Esophagus squamous epithelium (tissue), 4 donors: ENCODE data around the gene SYNPO2.

Experiments
- CTCF ChIP-seq, 6 experiments: fragments of 450-650 bp in 4 of 6; fragments of 200-600 bp in 2 of 6; sonication (generic) in 2 of 6; IDR thresholded peaks; one replicate each; pipeline ENCODE4 v1.5.1; 2016 to 2019; ENCODE audit warnings: antibody characterized with exemption in 6 of 6, mild to moderate bottlenecking in 4 of 6, moderate library complexity in 4 of 6
- POLR2A ChIP-seq, 4 donors: fragments of 450-650 bp; IDR thresholded peaks; one replicate each; pipeline ENCODE4 v1.6.1; 2017; ENCODE audit warnings: antibody characterized with exemption in 4 of 4, mild to moderate bottlenecking in 4 of 4, moderate library complexity in 3 of 4

DNA sequence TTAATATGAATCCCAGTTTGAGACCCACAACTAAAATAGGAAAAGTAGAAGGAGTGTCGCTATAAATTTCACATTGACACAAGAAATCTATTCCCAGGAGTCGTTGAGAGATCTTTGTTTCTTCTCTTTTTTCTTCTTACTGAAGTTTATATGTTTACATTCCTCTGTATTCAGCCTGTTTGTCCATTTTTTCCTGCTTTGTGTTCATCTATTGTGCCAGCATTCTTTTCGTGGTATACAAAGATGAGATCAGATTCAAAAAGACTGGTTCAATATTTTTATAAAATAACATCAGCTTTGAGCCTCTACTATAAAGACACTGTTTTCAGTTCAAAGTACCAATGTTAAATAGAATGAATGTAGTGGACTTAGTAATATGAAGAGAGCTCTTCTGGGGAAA lies 151.6 kb downstream of the SYNPO2 start:
- no peak for TF ChIP-seq CTCF (IDR thresholded peaks at IDR 0.05)
- no peak for TF ChIP-seq POLR2A (IDR thresholded peaks at IDR 0.05)
